GM10266 (cell line): ENCODE data around the gene GNL1.
"Not testable (repeated sequence)": the region's sequence is repeated elsewhere in the genome, so short reads cannot be mapped to it uniquely, and the experiment has no call there.

ENCODE experiments used
- DNase-seq: peaks from one replicate; pipeline ENCODE4 v3.0.0; 2012; ENCODE audit errors: extremely low spot score
- CTCF ChIP-seq: IDR thresholded peaks from 2 replicates; pipeline ENCODE4 v1.5.1; 2012; ENCODE audit warnings: mild to moderate bottlenecking, low read depth; ENCODE audit not compliant: control insufficient read depth, insufficient read depth; ENCODE audit errors: missing control alignments

The GNL1 gene

GRCh38 chr6:30520522-30520921, 35.8 kb downstream of the GNL1 start:
- DNase-seq, result no peak
- TF ChIP-seq CTCF, result no peak

- not testable (repeated sequence) for DNase-seq
Measured at GRCh38 chr6:30518505-30519145, 37.7 kb downstream of the GNL1 start.

GRCh38 chr6:30517767-30518504, 38.4 kb downstream of the GNL1 start:
- DNase-seq, result not testable (repeated sequence)

GRCh38 chr6:30516754-30517076, 39.6 kb downstream of the GNL1 start:
- DNase-seq, result not testable (repeated sequence)

GRCh38 chr6:30515944-30516753, 40.1 kb downstream of the GNL1 start:
- DNase-seq, result peak; percentile 84
- no peak for TF ChIP-seq CTCF

- TF ChIP-seq CTCF, result no peak
- no peak for DNase-seq
Measured at GRCh38 chr6:30515106-30515505, 41.2 kb downstream of the GNL1 start.

GRCh38 chr6:30513451-30513850, 42.8 kb downstream of the GNL1 start:
- no peak for TF ChIP-seq CTCF
- DNase-seq, result no peak

GRCh38 chr6:30511169-30511546, 45.1 kb downstream of the GNL1 start:
- DNase-seq, result no peak

More at GRCh38 chr6:30511169-30511546, 45.1 kb downstream of the GNL1 start:
- no peak for TF ChIP-seq CTCF
